Activated CD8-positive, alpha-beta memory T cell treated with anti-CD3 and anti-CD28 coated beads, Interleukin-2, amount 50 U/mL, for 24 hours (primary cell): ENCODE measurements around the gene C14orf93.

Source experiments
- DNase-seq: peaks from one replicate; pipeline ENCODE4 v3.0.0-alpha.2; 2020; ENCODE audit errors: extremely low read depth

Gene C14orf93

GRCh38 chr14:23009939-23010726, at the start of gene C14orf93:
C14orf93 (minus strand) TSS chr14:23010143; CDS start chr14:22999023, 11,120 bp downstream.
- DNase-seq, result peak; percentile 66

- no peak for DNase-seq
Measured at GRCh38 chr14:23058654-23059504, 48.9 kb upstream of the C14orf93 start.

- DNase-seq, result peak; percentile 68
Measured at GRCh38 chr14:23057757-23058653, 48.1 kb upstream of the C14orf93 start.

GRCh38 chr14:23056956-23057756, 47.2 kb upstream of the C14orf93 start, which contains the start of gene CDH24:
CDH24 (minus strand) TSS chr14:23057520; CDS start chr14:23055733, 1,787 bp downstream.
- no peak for DNase-seq

GRCh38 chr14:23056145-23056955, 46.4 kb upstream of the C14orf93 start:
- DNase-seq, result no peak

- DNase-seq, result no peak
Measured at GRCh38 chr14:23055621-23056144, 45.7 kb upstream of the C14orf93 start.

GRCh38 chr14:23055147-23055550, 45.2 kb upstream of the C14orf93 start:
- no peak for DNase-seq

- no peak for DNase-seq
Measured at GRCh38 chr14:23054000-23054811, 44.3 kb upstream of the C14orf93 start.

- DNase-seq, result no peak
Measured at GRCh38 chr14:23053426-23053825, 43.5 kb upstream of the C14orf93 start.

- no peak for DNase-seq
Measured at GRCh38 chr14:23052671-23053070, 42.7 kb upstream of the C14orf93 start.

- DNase-seq, result no peak
Measured at GRCh38 chr14:23052182-23052623, 42.3 kb upstream of the C14orf93 start.

- no peak for DNase-seq
Measured at GRCh38 chr14:23051141-23052057, 41.5 kb upstream of the C14orf93 start.

- no peak for DNase-seq
Measured at GRCh38 chr14:23049011-23049410, 39.1 kb upstream of the C14orf93 start.

GRCh38 chr14:23047751-23048693, 38.1 kb upstream of the C14orf93 start:
- DNase-seq, result no peak

- no peak for DNase-seq
Measured at GRCh38 chr14:23047034-23047634, 37.2 kb upstream of the C14orf93 start.
